ENCODE measurements around the gene DHX8.
A peak's percentile ranks its signal among the peaks of the same experiment; 100 is the strongest.
"Not testable (repeated sequence)": the region's sequence is repeated elsewhere in the genome, so short reads cannot be mapped to it uniquely, and the experiment has no call there.

Gene DHX8

GRCh38 chr17:43461185-43461584 lies 22.6 kb upstream of the DHX8 start:
- no peak for DNase-seq (ENCODE audit: low spot score)

- not testable (repeated sequence) for DNase-seq (ENCODE audit: low spot score)
These were observed 21.2 kb upstream of the DHX8 start for GRCh38 chr17:43462569-43462968.

GRCh38 chr17:43463241-43463640 lies 20.5 kb upstream of the DHX8 start:
- DNase-seq (ENCODE audit: low spot score) = no peak

GRCh38 chr17:43464046-43464445 lies 19.7 kb upstream of the DHX8 start:
- DNase-seq (ENCODE audit: low spot score) = no peak

GRCh38 chr17:43465049-43465448 lies 18.7 kb upstream of the DHX8 start:
- DNase-seq (ENCODE audit: low spot score) = no peak

GRCh38 chr17:43467981-43468581 lies 15.7 kb upstream of the DHX8 start:
- no peak for DNase-seq (ENCODE audit: low spot score)

- DNase-seq (ENCODE audit: low spot score) = no peak
These were observed 15.1 kb upstream of the DHX8 start for GRCh38 chr17:43468691-43469139.

GRCh38 chr17:43469145-43469544 lies 14.6 kb upstream of the DHX8 start:
- DNase-seq (ENCODE audit: low spot score) = no peak

- no peak for DNase-seq (ENCODE audit: low spot score)
These were observed 12.1 kb upstream of the DHX8 start for GRCh38 chr17:43471585-43472160.

- no peak for DNase-seq (ENCODE audit: low spot score)
These were observed 8.2 kb upstream of the DHX8 start for GRCh38 chr17:43475494-43476089.

GRCh38 chr17:43476306-43476705 lies 7.5 kb upstream of the DHX8 start:
- DNase-seq (ENCODE audit: low spot score) = not testable (repeated sequence)

GRCh38 chr17:43477832-43478634 lies 5.7 kb upstream of the DHX8 start:
- DNase-seq (ENCODE audit: low spot score) = no peak

- no peak for DNase-seq (ENCODE audit: low spot score)
These were observed 3.8 kb upstream of the DHX8 start for GRCh38 chr17:43479948-43480347.

GRCh38 chr17:43482103-43483012 lies 1.4 kb upstream of the DHX8 start:
- DNase-seq (ENCODE audit: low spot score) = no peak

GRCh38 chr17:43490621-43491020 lies 6.8 kb downstream of the DHX8 start:
- DNase-seq (ENCODE audit: low spot score) = no peak

GRCh38 chr17:43509440-43509839 lies 25.7 kb downstream of the DHX8 start:
- DNase-seq (ENCODE audit: low spot score) = not testable (repeated sequence)

- not testable (repeated sequence) for DNase-seq (ENCODE audit: low spot score)
These were observed 27.4 kb downstream of the DHX8 start for GRCh38 chr17:43511199-43511598.

GRCh38 chr17:43515656-43516055 lies 31.9 kb downstream of the DHX8 start:
- peak; percentile 61 for DNase-seq (ENCODE audit: low spot score)

GRCh38 chr17:43517161-43517560 lies 33.4 kb downstream of the DHX8 start:
- DNase-seq (ENCODE audit: low spot score) = no peak

GRCh38 chr17:43517615-43518386 lies 34.0 kb downstream of the DHX8 start:
- DNase-seq (ENCODE audit: low spot score) = peak; percentile 84

- no peak for DNase-seq (ENCODE audit: low spot score)
These were observed 37.6 kb downstream of the DHX8 start for GRCh38 chr17:43521389-43521788.
